Smooth muscle cell (in vitro differentiated cells): Measurements from ENCODE around the gene GYPB. TPM values are rescaled to one million over a fixed set of nuclear protein-coding genes. Genes with fewer than 3 reads are reported as not detected.

Experiments
- polyA plus RNA-seq: library from polyadenylated mRNA; unstranded; fragments of >200 nt; fragmentation: Nextera tagmentation; extraction: Ambion mirVana; gene quantifications from 2 replicates; pipeline ENCODE4 v1.2.1, GENCODE V29; 2016
- total RNA-seq: library from RNA; depleted of rRNA; stranded (reverse); fragments of >200 nt; gene quantifications from 2 replicates; pipeline ENCODE4 v1.2.3, GENCODE V29; 2014

The GYPB gene
- total and polyA plus RNA-seq, 2 experiments from 2014 or later = 0.61 TPM; not detected in 1

Other genes starting within 250 kb of the GYPB start
- not detected in 2 replicates for gene GYPE, start 113.8 kb downstream of the GYPB start, total RNA-seq
- gene GYPE, start 113.8 kb downstream of the GYPB start, polyA plus RNA-seq = not detected in 2 replicates
- gene GYPA, start 121.3 kb upstream of the GYPB start, total RNA-seq = not detected in 2 replicates
- not detected in 2 replicates for gene GYPA, start 121.3 kb upstream of the GYPB start, polyA plus RNA-seq